ENCODE measurements around the gene DDX5. TPM values are rescaled to one million over a fixed set of nuclear protein-coding genes. Genes with fewer than 3 reads are reported as not detected.

Gene DDX5
- total and polyA plus RNA-seq, 2 of the 13 experiments (the other 11 are each of a cell fraction or from before 2014, with no cell fraction given) = 503 to 684 TPM

DNA sequence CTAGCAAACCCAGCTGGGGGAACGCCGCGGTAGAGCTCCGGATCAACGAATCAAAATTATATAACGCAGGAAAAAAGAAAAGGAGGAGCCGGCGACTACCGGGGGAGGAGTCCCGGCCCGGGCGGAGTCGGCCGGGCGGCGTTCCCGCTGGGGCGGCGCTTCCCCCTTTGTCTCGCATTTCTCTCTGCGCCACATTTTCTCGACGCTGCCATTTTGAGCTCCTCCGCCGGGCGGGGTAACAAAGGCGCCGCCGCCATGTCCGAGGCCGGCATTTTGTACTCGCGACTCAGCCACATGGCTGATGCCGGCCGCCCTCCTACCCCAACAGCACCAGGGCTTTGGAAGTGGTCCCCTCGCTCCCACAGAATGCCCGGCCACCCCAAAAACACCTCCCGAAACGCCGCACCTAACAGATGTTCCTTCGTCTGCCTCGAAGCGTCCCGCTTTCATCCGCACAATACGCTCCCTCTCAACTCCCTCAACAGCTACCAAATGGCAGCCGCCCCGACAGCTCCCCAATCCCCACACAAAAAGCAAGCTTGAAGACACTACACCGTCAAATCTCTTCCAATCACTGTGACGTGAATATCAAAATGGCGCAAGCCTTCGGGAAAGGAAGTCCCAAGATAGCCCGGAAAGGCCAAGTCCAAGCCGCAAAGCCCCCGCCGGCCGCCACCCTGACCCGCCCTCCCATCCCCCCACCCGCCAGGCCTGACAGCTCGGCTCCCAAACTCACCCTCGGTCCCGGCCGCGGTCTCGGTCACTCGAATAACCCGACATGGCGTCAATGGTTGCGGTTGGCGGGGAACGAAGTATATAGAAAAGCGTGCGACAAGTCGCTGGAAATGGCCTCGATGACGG is 519 bp downstream of the DDX5 start (continued):
- TF ChIP-seq, protein P1, sequence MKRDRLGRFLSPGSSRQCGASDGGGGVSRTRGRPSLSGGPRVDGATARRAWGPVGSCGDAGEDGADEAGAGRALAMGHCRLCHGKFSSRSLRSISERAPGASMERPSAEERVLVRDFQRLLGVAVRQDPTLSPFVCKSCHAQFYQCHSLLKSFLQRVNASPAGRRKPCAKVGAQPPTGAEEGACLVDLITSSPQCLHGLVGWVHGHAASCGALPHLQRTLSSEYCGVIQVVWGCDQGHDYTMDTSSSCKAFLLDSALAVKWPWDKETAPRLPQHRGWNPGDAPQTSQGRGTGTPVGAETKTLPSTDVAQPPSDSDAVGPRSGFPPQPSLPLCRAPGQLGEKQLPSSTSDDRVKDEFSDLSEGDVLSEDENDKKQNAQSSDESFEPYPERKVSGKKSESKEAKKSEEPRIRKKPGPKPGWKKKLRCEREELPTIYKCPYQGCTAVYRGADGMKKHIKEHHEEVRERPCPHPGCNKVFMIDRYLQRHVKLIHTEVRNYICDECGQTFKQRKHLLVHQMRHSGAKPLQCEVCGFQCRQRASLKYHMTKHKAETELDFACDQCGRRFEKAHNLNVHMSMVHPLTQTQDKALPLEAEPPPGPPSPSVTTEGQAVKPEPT (CRISPR knock-in tag; IDR thresholded peaks at IDR 0.05; ENCODE audit: low read depth) = 0 out of 2 replicates have a peak, but pooled peaks have one; percentile 17
- TF ChIP-seq NR2F1 (CRISPR knock-in tag; IDR thresholded peaks at IDR 0.05) (no peak), SETDB1 (CRISPR knock-in tag; IDR thresholded peaks at IDR 0.05; ENCODE audit: borderline replicate concordance) (no peak; the same call in 1 of the 2 replicates), ZNF281 (CRISPR knock-in tag; IDR thresholded peaks at IDR 0.05; ENCODE audit: borderline replicate concordance) (no peak), DMTF1 (CRISPR knock-in tag; IDR thresholded peaks at IDR 0.05) (no peak), TEAD3 (CRISPR knock-in tag; optimal IDR thresholded peaks at IDR 0.05; ENCODE audit: borderline replicate concordance) (peak; percentile 40), ZNF7 (CRISPR knock-in tag; IDR thresholded peaks at IDR 0.05) (no peak), ZNF558 (CRISPR knock-in tag; IDR thresholded peaks at IDR 0.05; ENCODE audit: borderline replicate concordance) (no peak), RELA (CRISPR knock-in tag; IDR thresholded peaks at IDR 0.05) (no peak), ZNF781 (CRISPR knock-in tag; IDR thresholded peaks at IDR 0.05; ENCODE audit: borderline replicate concordance, not compliant biosample characterization) (no peak), NR3C1 (CRISPR knock-in tag; IDR thresholded peaks at IDR 0.05) (no peak), ZNF674 (CRISPR knock-in tag; IDR thresholded peaks at IDR 0.05; ENCODE audit: low read depth) (0 out of 2 replicates have a peak, but pooled peaks have one; percentile 27), ZNF225 (CRISPR knock-in tag; IDR thresholded peaks at IDR 0.05) (peak; percentile 56; the same call in 1 of the 2 replicates), PAF1 (CRISPR knock-in tag; IDR thresholded peaks at IDR 0.05) (no peak; the same call in 1 of the 2 replicates), ZZZ3 (CRISPR knock-in tag; IDR thresholded peaks at IDR 0.05; ENCODE audit: borderline replicate concordance) (no peak), POGZ (CRISPR knock-in tag; IDR thresholded peaks at IDR 0.05) (peak; percentile 52; the same call in 1 of the 2 replicates), TBP (CRISPR knock-in tag; IDR thresholded peaks at IDR 0.05) (no peak), JUN (CRISPR knock-in tag; IDR thresholded peaks at IDR 0.05) (no peak), MAFK (conservative IDR thresholded peaks at IDR 0.05 in 1 of 2, IDR thresholded peaks at IDR 0.05 in 1 of 2; ENCODE audit: low read length in 2 of 2) (no peak), SOX5 (CRISPR knock-in tag; IDR thresholded peaks at IDR 0.05; ENCODE audit: borderline replicate concordance) (peak; percentile 49; the same call in 1 of the 2 replicates)
- TF ChIP-seq, protein P2, sequence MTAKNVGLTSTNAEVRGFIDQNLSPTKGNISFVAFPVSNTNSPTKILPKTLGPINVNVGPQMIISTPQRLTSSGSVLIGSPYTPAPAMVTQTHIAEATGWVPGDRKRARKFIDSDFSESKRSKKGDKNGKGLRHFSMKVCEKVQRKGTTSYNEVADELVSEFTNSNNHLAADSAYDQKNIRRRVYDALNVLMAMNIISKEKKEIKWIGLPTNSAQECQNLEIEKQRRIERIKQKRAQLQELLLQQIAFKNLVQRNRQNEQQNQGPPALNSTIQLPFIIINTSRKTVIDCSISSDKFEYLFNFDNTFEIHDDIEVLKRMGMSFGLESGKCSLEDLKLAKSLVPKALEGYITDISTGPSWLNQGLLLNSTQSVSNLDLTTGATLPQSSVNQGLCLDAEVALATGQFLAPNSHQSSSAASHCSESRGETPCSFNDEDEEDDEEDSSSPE (CRISPR knock-in tag; IDR thresholded peaks at IDR 0.05) = peak; percentile 63

Data from HepG2 (cell line).